Colonic mucosa (tissue), 4 donors: ENCODE data around the gene LEMD3. TPM values are rescaled to one million over a fixed set of nuclear protein-coding genes. Genes with fewer than 3 reads are reported as not detected.

Experiments used
- DNase-seq: peaks from one replicate; pipeline ENCODE4 v3.0.0-alpha.2; 2020
- H3K27ac ChIP-seq: fragments of 200-600 bp; one replicate; pipeline ENCODE4 v1.8.0; 2021
- H3K27me3 ChIP-seq: fragments of 200-600 bp; one replicate; pipeline ENCODE4 v1.8.0; 2021
- H3K36me3 ChIP-seq: fragments of 200-600 bp; one replicate; pipeline ENCODE4 v1.8.0; 2021
- H3K4me1 ChIP-seq: fragments of 200-600 bp; one replicate; pipeline ENCODE4 v1.8.0; 2021; ENCODE audit warnings: mild to moderate bottlenecking
- H3K4me3 ChIP-seq: fragments of 200-600 bp; one replicate; pipeline ENCODE4 v1.8.0; 2021
- H3K9ac ChIP-seq, 2 donors: one replicate each; pipeline ENCODE4 v1.7.0; 2013; ENCODE audit warnings: control low read depth in 2 of 2, low read depth in 2 of 2, low read length in 2 of 2
- H3K9me3 ChIP-seq: fragments of 200-600 bp; one replicate; pipeline ENCODE4 v1.8.0; 2021
- CTCF ChIP-seq: fragments of 200-600 bp; IDR thresholded peaks from one replicate; pipeline ENCODE4 v1.8.0; 2022; ENCODE audit warnings: antibody characterized with exemption, mild to moderate bottlenecking
- intact Hi-C: fragments of 100-400 bp; cut with DNase I; formaldehyde crosslinking; loops from one replicate; pipeline ENCODE4 v1.14.1; 2022
- total RNA-seq, 2 donors: library from RNA; stranded (reverse); fragmentation: NEBNext Ultra II Directional in 1 of 2; extraction: Animal tissue kit (Norgen Biotek cat#: 25700) in 1 of 2; gene quantifications; one replicate each; pipeline ENCODE4 v1.2.1, GENCODE V29; 2021
- donor health status: healthy.
- donor health status: DM: no; HTN: no; CAD: no.
- donor health status: DM: no; HTN: no; CAD: no.

LEMD3 gene
- total RNA-seq, 2 donors from 2014 or later: 28.9 to 35.6 TPM

GRCh38 chr12:65182012-65182739 is 12.8 kb downstream of the LEMD3 start:
- DNase-seq: no peak
- Histone ChIP-seq H3K4me3 (no peak overlapping the region), H3K9ac (no peak overlapping the region), H3K9me3 (no peaks in the 10 kb centered on the region), H3K27me3 (no peaks in the 10 kb centered on the region), H3K36me3 (no peaks in the 10 kb centered on the region), H3K27ac (no peak overlapping the region), H3K4me1 (no peaks in the 10 kb centered on the region)
- no peak for TF ChIP-seq CTCF
- intact Hi-C loops: no loop called here

GRCh38 chr12:65184176-65184857 is 14.9 kb downstream of the LEMD3 start:
- no peaks in the 10 kb centered on the region for H3K4me1 ChIP-seq
- TF ChIP-seq CTCF: no peak
- intact Hi-C loops: no loop called here

GRCh38 chr12:65184858-65185229 is 15.5 kb downstream of the LEMD3 start:
- Histone ChIP-seq H3K4me3 (no peak overlapping the region), H3K36me3 (no peaks in the 10 kb centered on the region), H3K4me1 (no peaks in the 10 kb centered on the region), H3K27me3 (no peaks in the 10 kb centered on the region), H3K27ac (no peak overlapping the region), H3K9ac (no peak overlapping the region), H3K9me3 (no peaks in the 10 kb centered on the region)
- no peak for DNase-seq
- no peak for TF ChIP-seq CTCF
- intact Hi-C loops: no loop called here

More at GRCh38 chr12:65184176-65184857, 14.9 kb downstream of the LEMD3 start:
- no peak overlapping the region for H3K4me3 ChIP-seq
- no peak overlapping the region for H3K27ac ChIP-seq
- H3K27me3 ChIP-seq: no peaks in the 10 kb centered on the region
- DNase-seq: no peak
- H3K36me3 ChIP-seq: no peaks in the 10 kb centered on the region
- H3K9ac ChIP-seq: no peak overlapping the region
- no peaks in the 10 kb centered on the region for H3K9me3 ChIP-seq

GRCh38 chr12:65187665-65188064 is 18.3 kb downstream of the LEMD3 start:
- intact Hi-C loops: no loop called here
- no peaks in the 10 kb centered on the region for H3K4me1 ChIP-seq
- TF ChIP-seq CTCF: no peak
- H3K36me3 ChIP-seq: no peaks in the 10 kb centered on the region
- no peaks in the 10 kb centered on the region for H3K27me3 ChIP-seq
- H3K4me3 ChIP-seq: no peak overlapping the region
- no peaks in the 10 kb centered on the region for H3K9me3 ChIP-seq
- no peak for DNase-seq
- no peak overlapping the region for H3K9ac ChIP-seq
- H3K27ac ChIP-seq: no peak overlapping the region

- intact Hi-C loops: no loop called here
- no peaks in the 10 kb centered on the region for H3K36me3 ChIP-seq
- H3K4me3 ChIP-seq: no peak overlapping the region
- no peak overlapping the region for H3K27ac ChIP-seq
- H3K4me1 ChIP-seq: peaks cover 5% of the 10 kb centered on the region
- TF ChIP-seq CTCF: no peak
- no peaks in the 10 kb centered on the region for H3K27me3 ChIP-seq
- H3K9me3 ChIP-seq: no peaks in the 10 kb centered on the region
- DNase-seq: no peak
- H3K9ac ChIP-seq: no peak overlapping the region
These were observed 18.9 kb downstream of the LEMD3 start for GRCh38 chr12:65188179-65188701.
